Activated CD4-positive, alpha-beta T cell treated with anti-CD3 and anti-CD28 coated beads for 48 hours (primary cell): ENCODE data around the gene DIP2C.
"Not testable (repeated sequence)": the region's sequence is repeated elsewhere in the genome, so short reads cannot be mapped to it uniquely, and the experiment has no call there.

ENCODE experiments used
- DNase-seq: peaks from one replicate; pipeline ENCODE4 v3.0.0-alpha.2; 2020

The DIP2C gene

DNA sequence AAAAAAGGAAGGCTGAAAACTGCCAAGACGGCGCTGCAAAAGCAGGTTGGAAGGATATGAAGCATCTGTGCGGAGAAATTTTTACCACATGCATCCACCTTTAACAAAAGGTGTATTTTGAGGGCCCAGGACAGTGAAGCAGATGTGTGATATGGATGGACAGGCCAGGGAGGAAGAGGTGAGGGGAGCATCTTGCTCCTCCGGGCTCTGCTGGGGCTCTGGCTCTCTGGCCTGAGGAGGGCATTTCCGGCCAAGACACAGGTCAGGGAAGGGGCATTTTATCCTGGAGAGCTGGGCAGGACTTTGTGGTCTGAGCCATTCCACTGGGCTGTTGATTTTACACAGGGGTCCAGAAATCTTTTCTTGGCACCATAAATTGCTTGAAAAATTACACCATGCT lies 379.1 kb downstream of the DIP2C start:
- DNase-seq, result no peak

DNA sequence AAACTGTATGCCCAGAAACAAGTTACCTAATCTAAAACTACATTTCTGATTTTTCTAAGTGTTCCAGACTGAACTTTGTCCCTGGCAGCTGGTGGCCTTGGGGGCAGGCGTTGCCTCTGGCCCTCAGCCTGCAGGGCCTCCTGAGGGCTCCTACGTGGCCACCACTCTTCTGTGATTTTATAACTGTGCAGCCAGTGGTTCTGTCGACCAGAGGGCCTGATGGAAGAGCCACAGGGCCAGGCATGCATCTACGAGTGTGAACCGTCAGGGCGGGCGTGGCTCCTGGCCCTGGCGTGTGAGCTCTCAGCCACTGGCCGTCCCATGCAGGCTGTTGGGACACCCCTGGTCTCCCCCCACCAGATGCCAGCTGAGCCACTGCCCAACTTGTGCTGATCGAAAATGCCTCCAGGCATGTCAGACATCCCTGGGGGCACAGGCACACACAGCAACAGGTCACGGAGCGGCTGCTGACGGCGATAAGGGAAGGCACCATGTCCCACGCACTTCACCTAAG lies 380.8 kb downstream of the DIP2C start:
- no peak for DNase-seq

DNA sequence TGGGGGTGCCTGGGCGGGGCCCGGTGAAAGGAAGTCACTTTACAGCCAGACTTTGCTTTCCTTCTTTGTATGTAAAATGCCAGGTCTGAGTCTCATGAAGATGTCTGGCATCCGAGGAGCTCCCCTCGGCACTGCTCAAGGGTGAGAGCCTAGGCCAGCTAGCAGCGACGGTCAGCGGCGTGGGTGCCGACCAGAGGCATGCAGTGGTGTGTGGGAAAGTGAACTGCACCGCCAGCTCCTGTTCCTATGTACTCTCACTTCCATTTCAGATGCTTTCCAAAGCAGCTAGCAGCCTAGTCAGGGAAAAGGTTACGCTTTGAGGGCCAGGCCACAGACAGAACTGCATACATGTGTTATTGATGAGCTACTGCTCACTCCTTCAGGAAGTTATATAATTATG lies 381.4 kb downstream of the DIP2C start:
- DNase-seq, result no peak

DNA sequence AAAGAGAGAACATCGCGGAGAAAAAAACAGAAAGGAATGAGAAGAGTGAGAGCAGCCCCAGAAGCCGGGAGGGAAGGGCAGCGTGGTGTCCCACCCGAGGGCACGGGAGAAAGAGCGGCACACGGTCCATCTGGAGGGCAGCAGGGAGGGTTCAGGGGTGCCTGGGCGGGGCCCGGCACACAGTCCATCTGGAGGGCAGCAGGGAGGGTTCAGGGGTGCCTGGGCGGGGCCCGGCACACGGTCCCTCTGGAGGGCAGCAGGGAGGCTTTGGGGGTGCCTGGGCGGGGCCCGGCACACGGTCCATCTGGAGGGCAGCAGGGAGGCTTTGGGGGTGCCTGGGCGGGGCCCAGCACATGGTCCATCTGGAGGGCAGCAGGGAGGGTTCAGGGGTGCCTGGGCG lies 381.8 kb downstream of the DIP2C start:
- no peak for DNase-seq

DNA sequence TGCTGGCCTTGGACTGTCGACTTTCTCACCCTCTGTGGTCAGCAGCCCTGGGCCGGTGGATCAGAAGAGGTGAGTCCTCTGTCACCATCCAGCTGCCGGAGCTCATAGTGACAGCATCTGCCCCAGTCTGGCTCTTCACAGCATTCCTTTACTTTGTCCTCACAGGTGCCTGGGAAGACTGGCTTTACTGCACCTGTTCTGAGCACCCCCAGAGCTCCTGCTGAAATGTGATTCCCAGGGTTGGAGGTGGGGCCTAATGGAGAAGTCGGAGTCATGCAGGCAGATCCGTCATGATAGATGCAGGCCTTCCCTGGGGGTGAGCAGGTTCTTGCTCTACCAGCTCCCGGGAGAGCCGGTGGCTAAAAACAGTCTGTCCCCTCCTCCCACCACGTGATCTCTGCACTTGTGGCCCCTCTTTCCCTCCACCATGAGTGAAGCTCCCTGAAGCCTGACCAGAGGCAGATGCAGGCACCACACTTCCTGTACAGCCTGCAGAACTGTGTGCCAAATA lies 382.7 kb downstream of the DIP2C start:
- DNase-seq, result no peak

DNA sequence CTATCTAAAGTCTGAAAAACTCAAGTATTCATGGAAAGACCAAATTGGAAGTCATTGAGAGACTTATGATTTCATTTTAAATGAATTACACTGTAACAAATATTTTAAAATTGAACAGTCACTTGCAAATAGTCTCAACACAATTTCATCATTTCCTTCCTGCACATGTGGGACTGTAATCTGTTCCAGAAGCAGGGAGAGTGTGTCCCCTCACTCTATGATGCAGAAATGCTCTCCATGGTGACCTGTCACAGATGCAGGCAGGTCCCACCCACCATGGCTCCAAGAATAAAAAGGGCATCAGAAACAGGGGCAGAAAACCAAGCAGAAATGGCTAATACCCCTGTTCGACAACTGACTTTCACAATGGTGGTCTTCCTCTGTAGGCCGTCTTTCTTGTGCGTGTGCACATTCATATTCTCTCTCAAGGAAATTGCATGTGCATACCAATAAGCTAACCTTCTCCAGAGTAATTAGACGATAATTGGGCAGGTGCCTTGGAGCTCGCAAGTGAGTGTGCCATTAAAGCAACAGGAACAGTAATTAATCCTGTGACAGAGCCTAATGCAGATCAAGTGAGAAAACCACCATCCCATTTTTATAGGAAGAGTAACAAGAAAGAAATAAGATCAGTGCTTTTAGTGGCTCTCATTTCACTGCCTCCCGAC lies 383.3 kb downstream of the DIP2C start:
- DNase-seq, result no peak

DNA sequence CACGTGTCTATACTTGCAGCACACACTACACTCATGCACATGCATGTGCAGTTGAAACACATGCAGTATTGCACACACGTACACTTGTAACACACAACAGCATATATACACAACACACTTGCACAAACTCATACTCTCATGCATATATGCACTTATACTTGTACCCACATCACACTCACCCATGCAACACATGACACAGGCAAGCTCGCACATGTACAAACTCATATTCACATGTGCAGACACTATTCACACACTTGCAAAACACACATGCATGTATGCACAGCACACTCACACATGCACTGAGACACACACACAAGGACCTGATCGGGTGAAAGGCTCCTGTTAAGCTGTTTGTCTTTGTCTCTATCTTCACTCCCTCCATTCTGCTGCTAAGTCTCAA lies 384.4 kb downstream of the DIP2C start:
- DNase-seq, result no peak

DNA sequence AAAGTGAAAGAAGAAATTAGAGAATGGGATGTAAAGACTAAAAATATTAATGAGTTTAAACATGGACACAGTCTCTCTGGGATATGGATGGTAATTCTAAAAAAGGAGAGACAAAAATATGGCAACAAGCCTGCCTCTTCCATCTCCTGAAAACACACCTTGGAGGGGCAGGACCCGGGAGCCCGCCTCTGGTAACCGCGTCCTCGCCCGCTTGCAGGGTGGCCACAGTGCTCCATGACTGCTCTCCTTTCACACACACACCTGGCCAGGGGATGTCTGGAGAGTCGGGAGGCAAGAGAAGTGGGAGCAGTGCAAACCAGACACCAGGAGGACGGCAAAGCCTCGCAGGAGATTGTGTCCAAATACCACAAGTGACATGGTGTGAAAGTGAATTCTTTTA lies 387.9 kb downstream of the DIP2C start:
- DNase-seq, result no peak

DNA sequence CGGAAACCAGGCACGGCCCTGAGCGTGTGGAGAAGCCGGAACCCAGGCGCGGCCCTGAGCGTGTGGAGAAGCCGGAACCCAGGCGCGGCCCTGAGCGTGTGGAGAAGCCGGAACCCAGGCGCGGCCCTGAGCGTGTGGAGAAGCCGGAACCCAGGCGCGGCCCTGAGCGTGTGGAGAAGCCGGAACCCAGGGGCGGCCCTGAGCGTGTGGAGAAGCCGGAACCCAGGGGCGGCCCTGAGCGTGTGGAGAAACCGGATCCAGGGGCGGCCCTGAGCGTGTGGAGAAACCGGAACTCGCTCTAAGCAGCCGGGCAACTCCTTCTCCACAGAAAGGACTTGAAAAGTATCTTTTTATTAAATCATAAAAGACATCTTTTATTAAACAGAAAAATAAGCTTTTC lies 388.9 kb downstream of the DIP2C start:
- DNase-seq, result not testable (repeated sequence)

DNA sequence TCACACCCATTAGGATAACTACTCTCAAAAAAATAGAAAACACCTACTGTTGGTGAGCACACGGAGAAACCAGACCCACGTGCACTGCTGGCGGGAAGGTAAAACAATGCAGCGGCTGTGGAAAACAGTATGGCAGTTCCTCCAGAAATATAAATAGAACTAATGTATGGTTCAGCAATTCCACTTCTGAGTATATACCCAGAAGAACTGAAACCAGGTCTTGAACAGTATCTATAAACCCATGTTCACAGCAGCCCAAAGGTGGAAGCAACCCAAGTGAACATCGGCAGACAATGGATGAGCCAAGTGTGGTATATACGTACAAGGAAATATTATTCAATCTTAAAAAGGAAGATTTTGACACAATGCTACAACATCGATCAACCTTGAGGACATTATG lies 389.5 kb downstream of the DIP2C start:
- DNase-seq, result no peak

DNA sequence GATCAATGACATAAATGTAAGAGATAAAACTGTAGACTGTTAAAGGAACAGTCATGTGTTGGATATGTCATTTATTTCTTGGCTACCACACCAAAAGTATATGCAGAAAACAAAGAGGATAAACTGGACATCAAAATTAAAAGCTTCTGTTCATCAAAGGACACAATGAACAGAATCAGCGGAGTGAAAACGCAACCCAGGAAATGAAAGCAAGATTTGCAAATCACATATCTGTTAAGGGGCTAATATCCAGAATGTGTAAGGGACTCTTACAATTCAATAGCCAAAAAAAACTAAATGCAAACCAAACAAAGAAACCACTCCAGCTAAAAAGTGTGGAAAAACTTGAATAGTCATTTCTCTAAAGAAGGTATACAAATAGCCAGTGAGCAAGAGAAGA lies 390.0 kb downstream of the DIP2C start:
- DNase-seq, result no peak

DNA sequence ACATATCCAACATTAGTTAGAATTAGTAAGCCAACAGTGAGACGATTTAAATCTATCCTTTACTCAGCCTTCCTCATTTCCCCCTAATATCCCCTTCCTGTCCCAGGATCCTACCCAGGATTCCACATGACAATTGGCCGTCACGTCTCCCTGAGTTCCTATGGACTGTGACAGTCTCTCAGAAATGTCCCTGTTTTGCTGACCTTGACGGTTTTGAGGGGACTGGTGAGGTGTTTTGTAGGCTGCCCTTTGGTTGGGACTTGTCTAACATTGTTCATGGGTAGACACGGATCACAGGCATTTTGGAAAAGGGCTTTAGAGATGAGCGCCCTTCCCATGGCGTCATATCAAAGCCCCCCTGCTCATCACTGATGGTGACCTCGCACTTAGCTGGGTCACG lies 391.4 kb downstream of the DIP2C start:
- no peak for DNase-seq

DNA sequence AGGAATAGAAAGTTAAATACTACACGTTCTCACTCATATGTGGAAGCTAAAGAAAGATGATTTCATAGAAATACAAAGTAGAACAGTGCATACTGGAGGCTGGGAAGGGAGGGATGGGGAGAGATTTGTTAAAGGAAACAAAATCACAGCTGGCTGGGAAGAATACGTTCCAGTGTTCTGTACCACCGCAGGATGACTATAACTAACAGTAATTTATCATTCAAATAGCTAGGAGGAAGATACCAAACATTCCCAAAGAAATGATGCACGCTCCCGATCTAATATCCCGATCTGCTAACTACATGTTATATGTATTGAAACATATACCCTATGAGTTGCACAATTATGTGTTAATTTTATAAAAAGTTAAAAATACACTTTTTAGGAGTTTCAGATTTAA lies 391.9 kb downstream of the DIP2C start:
- no peak for DNase-seq

DNA sequence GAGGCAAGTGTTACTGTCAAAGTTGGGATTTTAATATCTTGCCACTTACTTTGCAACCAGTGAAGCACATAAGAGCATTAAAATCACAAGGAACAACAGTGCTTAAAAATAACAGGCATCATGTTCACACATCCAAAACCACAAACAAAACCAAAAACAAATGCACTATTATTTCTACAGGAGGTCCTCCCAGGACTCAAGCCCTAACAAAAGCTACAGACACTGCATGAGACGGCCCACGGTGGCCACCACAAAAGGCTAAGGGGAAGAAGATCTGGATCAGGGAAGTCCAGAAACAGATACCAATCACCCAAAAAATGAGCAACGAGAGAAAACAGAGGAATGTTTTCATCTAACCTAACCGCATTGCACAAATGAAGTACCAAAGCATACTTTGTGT lies 395.8 kb downstream of the DIP2C start:
- DNase-seq, result no peak

DNA sequence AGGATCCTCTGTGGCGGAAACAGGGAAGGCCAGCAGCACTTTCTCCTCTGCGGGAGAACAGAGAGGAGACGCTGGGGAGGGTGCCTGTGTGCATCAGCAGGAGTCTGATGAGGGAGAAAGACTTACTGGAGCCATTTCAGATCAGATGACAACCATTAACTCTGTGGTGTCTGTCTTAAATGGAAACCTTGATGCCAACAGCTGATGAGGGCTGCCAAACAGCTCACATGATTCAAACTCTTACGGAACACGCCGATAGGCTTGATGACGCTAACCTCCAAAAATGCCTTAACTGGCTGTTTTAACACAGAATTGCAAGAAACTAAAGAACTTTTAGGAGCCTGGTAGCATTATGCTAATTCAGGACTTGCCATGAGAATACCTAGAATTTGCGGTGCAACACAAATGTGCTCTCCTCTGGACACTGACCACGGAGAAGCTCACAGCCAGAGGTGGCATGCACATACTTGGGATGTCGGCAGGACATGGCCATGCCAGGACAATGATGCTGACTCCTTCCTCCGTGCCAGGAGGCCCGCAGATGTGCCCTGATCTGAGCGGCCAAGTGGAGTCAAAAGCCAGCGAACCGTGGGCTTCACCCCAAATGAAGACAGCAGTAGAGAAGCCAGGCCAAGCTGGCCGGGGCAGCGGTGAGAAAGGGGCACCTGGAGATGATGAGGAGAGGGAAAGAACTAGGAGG lies 399.3 kb downstream of the DIP2C start:
- no peak for DNase-seq

DNA sequence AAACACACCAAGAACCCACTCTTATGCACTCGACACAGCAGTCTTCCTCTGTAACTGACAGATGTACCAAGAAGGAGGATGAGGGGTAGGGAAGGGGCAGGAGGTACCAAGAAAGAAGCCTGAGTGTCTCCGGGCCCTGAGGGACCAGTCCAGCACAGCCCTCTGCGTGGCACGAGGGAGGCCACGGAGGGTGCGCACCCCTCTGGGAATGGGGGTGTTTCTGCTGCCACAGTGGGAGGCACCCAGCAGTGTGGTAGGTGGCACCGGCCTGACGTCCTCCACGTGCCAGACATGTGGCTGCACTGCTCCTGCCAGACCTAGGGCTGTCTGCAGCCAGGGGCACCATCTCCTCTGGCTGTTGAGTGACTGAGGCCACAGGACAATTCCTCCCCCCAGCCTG lies 399.9 kb downstream of the DIP2C start:
- no peak for DNase-seq

DNA sequence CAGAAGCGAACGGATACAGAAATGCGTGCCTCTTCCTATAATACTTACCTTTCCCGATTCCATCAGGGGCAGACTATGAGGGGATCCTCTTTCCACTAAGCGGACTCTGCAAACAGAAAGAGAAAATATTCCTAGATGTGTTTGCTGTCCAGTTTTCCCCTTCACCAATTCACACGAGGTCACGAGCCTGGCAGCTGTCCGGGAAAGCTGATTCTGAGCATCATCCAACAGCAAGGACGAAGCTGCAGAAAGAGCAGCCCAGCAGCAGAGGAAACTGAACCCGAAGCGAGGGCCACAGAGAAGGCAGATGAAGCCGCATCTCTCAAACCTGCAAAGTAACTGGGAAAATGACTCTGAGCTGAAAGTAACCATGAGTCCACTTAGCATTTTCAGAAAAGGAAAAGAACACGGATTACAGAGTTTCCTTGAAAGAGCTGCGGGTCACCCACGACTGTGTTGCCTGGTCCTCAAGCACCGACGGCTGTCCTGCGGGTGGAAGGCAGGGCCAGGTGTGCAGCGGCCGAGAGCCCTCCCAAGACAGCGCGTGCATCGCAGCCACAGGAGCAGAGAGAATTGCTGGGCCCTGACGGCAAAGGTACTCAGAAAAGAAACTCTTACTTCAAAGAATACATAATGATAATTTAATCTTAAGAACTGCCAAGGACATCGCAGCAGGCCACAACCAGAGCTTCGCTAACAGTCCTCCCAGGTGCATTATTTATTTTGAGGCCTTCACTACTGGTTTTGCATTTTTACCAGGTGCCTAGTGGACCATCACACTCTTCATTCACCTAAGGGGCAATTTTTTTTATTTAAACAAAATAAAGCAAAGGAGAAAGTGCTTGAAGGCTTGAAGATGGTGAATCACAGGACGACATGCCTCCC lies 400.9 kb downstream of the DIP2C start:
- DNase-seq, result no peak

DNA sequence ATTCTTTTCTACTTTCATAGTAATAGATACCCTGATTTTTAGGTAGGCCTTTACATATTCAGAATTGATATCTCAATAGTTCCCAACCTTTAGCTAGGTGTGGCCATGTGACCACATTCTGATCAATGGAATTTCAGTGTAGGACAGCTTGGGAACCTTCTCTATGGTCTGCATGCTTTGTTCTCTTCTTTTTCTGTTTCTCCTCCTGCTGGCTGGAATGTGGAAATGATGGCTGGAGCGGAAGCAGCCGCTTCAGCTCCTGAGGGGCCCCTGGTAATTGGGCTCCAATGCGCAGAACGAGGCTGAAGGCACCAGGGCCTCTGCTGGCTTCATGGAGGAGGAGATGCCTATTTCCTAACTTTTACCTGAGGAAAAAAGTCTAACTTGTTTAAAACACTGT lies 401.7 kb downstream of the DIP2C start:
- DNase-seq, result no peak

DNA sequence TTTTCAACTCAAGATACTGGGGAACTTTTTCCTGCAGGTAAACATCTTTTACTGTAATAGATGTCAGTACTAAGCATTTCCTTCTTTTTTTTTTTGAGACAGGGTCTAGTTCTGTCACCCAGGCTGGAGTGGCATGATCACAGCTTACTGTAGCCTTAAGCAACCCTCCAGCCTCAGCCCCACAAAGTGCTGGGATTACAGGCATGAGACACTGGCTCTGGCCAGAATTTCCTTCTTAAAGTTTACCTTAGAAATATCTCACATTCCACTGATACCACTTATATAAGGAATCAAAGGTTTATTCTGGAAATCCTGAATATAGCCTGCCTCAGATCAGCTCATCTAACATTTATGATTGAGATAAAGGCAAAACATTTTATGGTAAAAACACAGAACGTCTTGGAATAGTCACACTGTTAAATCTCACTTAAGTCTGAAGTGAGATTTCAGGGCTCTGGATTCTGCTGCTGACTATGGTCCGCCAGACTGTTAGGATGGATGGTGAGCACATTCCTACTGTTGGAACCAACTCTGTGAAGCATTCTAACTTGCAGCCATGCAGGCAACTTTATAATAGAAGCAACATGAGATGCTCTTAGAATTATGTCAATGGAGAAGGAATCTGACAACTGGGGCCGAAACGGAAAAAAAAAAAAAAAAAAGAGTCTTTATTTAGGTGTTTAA lies 402.3 kb downstream of the DIP2C start:
- DNase-seq, result no peak

DNA sequence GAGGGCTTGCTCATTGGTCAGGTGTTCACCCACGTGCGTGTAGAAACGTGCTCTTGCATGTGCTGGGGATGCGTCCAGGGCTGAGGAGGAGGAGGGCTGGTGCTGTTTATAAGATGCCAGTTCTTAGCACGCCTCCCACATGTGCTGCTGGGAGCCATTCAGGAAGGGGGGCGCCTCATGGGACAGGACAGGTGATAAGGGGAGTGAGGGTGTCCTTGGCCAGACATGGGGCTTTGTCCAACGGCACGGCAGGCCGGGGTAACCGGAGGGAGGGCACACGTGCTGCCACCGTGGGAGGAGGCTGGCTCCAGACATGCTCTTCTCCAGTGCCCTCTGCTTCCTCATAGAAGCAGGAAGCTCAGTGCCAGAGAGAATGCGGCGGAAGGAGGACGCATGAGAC lies 404.3 kb downstream of the DIP2C start:
- no peak for DNase-seq

DNA sequence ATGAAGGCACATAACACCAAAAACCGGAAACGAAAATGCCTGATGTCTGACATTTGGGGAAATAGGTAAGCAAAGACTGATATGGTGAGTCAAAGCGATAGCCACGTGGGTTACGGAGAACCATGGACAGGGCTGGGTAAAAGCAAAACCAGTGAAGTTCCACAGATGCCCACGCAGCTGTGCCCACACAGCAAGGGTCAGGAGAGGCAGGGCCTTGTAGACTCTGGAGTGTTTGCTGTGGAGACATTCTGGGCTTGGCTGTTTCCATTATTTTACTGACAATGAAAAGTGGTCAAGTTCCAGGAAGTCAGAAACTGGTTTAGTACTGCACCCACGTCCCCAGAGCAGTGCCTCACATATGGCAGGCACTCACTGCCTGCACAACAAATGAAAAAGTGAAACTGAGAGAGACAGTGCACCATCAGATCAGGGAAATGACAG lies 405.5 kb downstream of the DIP2C start:
- DNase-seq, result peak; percentile 54

DNA sequence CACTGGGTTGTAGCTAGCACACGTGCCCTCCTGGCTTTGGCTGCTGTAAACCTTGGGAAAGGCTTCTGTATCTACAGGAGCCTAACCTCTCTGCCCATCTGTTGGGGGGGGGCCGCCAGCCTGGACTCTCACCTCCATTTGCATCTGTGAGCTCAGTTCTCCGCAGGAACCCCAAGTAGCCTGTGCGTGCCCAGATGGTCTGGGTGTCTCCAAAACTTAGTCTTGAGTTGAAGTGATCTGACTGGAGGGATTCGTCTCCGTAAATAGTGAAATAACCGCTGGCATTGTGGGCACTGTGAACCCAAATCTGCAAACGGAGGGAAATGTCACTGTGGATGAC lies 406.4 kb downstream of the DIP2C start:
- no peak for DNase-seq
